ENCODE results near the gene DGKD. TPM values are rescaled to one million over a fixed set of nuclear protein-coding genes. Genes with fewer than 3 reads are reported as not detected.
A peak's percentile ranks its signal among the peaks of the same experiment; 100 is the strongest.
"Not testable (repeated sequence)": the region's sequence is repeated elsewhere in the genome, so short reads cannot be mapped to it uniquely, and the experiment has no call there.

The DGKD gene
- total and polyA plus RNA-seq, 2 experiments from 2014 or later: 3.9 to 4.0 TPM

DNA sequence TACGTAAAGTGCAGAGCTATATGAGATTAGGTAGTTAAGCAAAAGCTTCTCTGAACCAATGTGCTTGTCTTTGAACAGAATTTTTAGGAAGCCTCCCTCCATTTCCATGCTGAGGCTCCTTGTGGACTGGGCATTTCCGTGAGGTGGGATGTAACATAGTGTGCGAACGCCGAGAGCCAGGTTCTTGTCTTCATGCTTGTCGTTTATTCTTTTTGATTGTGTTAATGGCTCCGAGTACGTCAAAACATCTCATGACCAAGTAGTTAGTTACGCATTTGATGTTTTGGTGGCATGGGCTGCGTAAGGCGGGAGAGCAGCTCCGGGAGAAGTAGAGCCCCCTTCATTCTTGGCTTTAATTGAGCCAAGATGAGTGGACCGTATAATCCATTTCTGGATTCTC is 32.9 kb downstream of the DGKD start:
- Histone ChIP-seq H3K4me1 (ENCODE audit: insufficient read depth) (peaks cover 22% of the 10 kb centered on the region), H3K27ac (no peak overlapping the region; the same call in 1 of the 2 replicates), H3F3A (ENCODE audit: insufficient read depth) (0 out of 2 replicates have a peak, but pooled peaks cover 6% of the 10 kb centered on the region), H3K27me3 (replicated peaks; ENCODE audit: insufficient read depth) (no peaks in the 10 kb centered on the region), H3K79me2 (ENCODE audit: insufficient read depth) (no peaks in the 10 kb centered on the region), H3K9ac (peak overlapping the region; percentile 44; the same call in 1 of the 2 replicates), H4K20me1 (ENCODE audit: insufficient read depth) (no peaks in the 10 kb centered on the region), H3K36me3 (ENCODE audit: low read depth) (no peaks in the 10 kb centered on the region), H3K9me3 (ENCODE audit: low read depth) (no peaks in the 10 kb centered on the region), H3K9me2 (ENCODE audit: insufficient read depth) (no peaks in the 10 kb centered on the region), H3K4me2 (ENCODE audit: unreplicated experiment) (peak overlapping the region; percentile 47), H2AFZ (0 out of 2 replicates have a peak overlapping the region, but pooled peaks have one; percentile 9), H3K4me3 (peak overlapping the region; percentile 11; the same call in 1 of the 2 replicates)
- DNase-seq: no peak
- 46 to 55% methylated on average over 13 of the region's 13 CpGs for whole genome bisulfite sequencing, 2 experiments (ENCODE audit: low coverage in 1 of 2, low lambda C conversion rate in 2 of 2, missing lambda C conversion rate in 2 of 2)
- no peak for TF ChIP-seq EZH2 (IDR thresholded peaks at IDR 0.05; ENCODE audit: insufficient read depth, poor library complexity, severe bottlenecking)
- TF ChIP-seq EZH2phosphoT487 (IDR thresholded peaks at IDR 0.05; ENCODE audit: insufficient read depth, low read depth): no peak
- in situ Hi-C loops (cut with MboI): no loop called here

DNA sequence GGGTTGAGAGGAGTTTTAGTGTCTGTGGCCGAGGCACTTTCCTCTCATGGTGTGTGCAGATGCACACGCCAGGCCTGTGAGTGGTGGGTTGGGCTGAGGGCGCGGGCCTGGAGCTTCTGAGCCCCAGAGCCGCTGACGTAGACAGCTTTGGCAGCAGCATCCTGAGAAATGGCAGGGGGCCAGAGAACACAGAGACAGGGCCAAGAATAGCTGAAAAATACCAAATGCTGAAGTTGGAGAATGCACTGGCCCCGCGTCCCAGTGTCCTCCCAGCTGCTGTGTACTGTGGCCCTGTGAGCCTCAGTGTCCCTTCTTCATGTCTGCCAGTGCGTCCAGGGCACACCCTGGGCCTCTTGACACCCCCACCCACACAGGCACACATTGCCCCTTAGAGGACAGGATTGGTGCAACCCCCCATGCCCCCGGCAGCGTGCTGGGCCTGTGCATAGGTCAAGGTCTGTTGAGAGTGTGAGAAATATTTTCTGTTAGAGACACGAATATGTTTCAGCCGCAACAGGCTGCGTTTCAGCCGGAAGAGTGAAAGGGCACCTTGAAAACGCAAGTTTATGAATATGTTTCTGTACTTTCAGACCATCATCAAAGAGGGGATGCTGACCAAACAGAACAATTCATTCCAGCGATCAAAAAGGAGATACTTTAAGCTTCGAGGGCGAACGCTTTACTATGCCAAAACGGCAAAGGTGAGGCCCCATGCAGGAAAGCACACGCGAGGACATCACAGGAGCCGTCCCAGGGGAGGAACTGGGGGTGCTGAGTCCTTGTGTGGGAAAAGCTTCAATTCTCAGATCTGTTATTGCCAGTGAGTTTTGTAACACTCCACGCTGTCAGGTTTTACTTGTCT is 33.6 kb downstream of the DGKD start:
- Histone ChIP-seq H3K9ac (peak overlapping the region; percentile 44; the same call in 1 of the 2 replicates), H4K20me1 (ENCODE audit: insufficient read depth) (no peaks in the 10 kb centered on the region), H3F3A (ENCODE audit: insufficient read depth) (0 out of 2 replicates have a peak, but pooled peaks cover 6% of the 10 kb centered on the region), H3K9me3 (ENCODE audit: low read depth) (no peaks in the 10 kb centered on the region), H3K27ac (peak overlapping the region; percentile 27), H3K9me2 (ENCODE audit: insufficient read depth) (no peaks in the 10 kb centered on the region), H3K4me1 (ENCODE audit: insufficient read depth) (peaks cover 22% of the 10 kb centered on the region), H3K4me3 (peak overlapping the region; percentile 11; the same call in 1 of the 2 replicates), H3K4me2 (ENCODE audit: unreplicated experiment) (peak overlapping the region; percentile 47), H2AFZ (0 out of 2 replicates have a peak overlapping the region, but pooled peaks have one; percentile 9), H3K79me2 (ENCODE audit: insufficient read depth) (no peaks in the 10 kb centered on the region), H3K36me3 (ENCODE audit: low read depth) (no peaks in the 10 kb centered on the region), H3K27me3 (replicated peaks; ENCODE audit: insufficient read depth) (no peaks in the 10 kb centered on the region)
- 40 to 42% methylated on average over 23 to 25 of the region's 25 CpGs for WGBS, 2 experiments (ENCODE audit: low coverage in 1 of 2, low lambda C conversion rate in 2 of 2, missing lambda C conversion rate in 2 of 2)
- in situ Hi-C loops (cut with MboI): no loop called here
- no peak for TF ChIP-seq EZH2 (IDR thresholded peaks at IDR 0.05; ENCODE audit: insufficient read depth, poor library complexity, severe bottlenecking)
- no peak for TF ChIP-seq EZH2phosphoT487 (IDR thresholded peaks at IDR 0.05; ENCODE audit: insufficient read depth, low read depth)
- DNase-seq: peak; percentile 87

DNA sequence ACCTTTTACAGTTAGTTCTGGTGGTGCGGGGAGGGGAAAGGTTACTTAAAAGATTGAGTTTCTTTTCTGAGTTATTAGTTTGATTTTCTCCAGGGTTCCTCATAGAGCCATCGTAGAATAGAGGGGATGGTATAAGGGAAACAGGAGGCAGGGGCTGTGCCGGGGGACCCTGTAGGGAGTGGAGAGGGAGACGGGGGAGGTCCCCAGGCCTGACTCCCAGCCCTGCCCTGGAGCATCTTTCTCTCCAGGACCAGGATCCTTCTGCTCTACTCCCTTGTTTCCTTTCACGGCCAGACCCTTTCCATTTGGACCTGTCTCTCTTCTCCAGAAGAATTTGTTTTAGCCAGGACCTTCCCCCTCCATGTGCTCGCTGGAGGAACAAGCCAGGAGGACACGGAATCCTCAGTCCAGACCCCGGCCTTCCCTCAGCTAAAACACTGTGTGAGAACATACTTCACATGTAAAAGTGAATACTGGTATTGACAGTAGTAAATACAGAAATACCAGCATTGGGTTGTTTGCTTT is 35.4 kb downstream of the DGKD start:
- no peaks in the 10 kb centered on the region for H3K27me3 ChIP-seq (replicated peaks; ENCODE audit: insufficient read depth)
- no peaks in the 10 kb centered on the region for H3K36me3 ChIP-seq (ENCODE audit: low read depth)
- DNase-seq: no peak
- in situ Hi-C loops (cut with MboI): no loop called here
- TF ChIP-seq EZH2 (IDR thresholded peaks at IDR 0.05; ENCODE audit: insufficient read depth, poor library complexity, severe bottlenecking): no peak
- no peak for TF ChIP-seq EZH2phosphoT487 (IDR thresholded peaks at IDR 0.05; ENCODE audit: insufficient read depth, low read depth)
- no peaks in the 10 kb centered on the region for H3K9me2 ChIP-seq (ENCODE audit: insufficient read depth)
- H3K4me2 ChIP-seq (ENCODE audit: unreplicated experiment): no peak overlapping the region
- H3K4me3 ChIP-seq: no peak overlapping the region
- H2AFZ ChIP-seq: no peak overlapping the region
- no peaks in the 10 kb centered on the region for H4K20me1 ChIP-seq (ENCODE audit: insufficient read depth)
- 94 to 97% methylated on average over 8 of the region's 8 CpGs for whole genome bisulfite sequencing, 2 experiments (ENCODE audit: low coverage in 1 of 2, low lambda C conversion rate in 2 of 2, missing lambda C conversion rate in 2 of 2)
- H3K9ac ChIP-seq: no peak overlapping the region
- H3K4me1 ChIP-seq (ENCODE audit: insufficient read depth): peaks cover 22% of the 10 kb centered on the region
- 0 out of 2 replicates have a peak, but pooled peaks cover 6% of the 10 kb centered on the region for H3F3A ChIP-seq (ENCODE audit: insufficient read depth)
- no peaks in the 10 kb centered on the region for H3K79me2 ChIP-seq (ENCODE audit: insufficient read depth)
- no peaks in the 10 kb centered on the region for H3K9me3 ChIP-seq (ENCODE audit: low read depth)
- no peak overlapping the region for H3K27ac ChIP-seq

DNA sequence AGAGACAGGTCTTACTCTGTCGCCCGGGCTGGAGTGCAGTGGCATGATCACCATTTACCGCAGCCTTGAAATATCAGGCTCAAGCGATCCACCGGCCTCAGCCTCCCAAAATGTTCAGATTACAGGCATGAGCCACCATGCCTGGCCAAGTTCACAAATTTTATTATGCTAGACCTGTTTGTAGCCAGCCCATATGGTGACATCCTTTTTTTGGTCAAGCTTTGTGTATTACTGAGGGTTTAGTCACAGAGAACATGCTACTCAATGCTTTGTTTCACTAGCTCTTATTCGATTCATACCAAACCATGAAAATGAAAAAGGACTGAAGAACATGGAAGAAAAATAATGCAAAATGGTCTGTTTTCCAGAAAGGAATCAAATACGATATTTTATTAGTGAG is 41.4 kb downstream of the DGKD start:
- no peaks in the 10 kb centered on the region for H3K79me2 ChIP-seq (ENCODE audit: insufficient read depth)
- no peak overlapping the region for H3K9ac ChIP-seq
- H3K36me3 ChIP-seq (ENCODE audit: low read depth): no peaks in the 10 kb centered on the region
- H3K4me3 ChIP-seq: no peak overlapping the region
- H4K20me1 ChIP-seq (ENCODE audit: insufficient read depth): no peaks in the 10 kb centered on the region
- H3K4me2 ChIP-seq (ENCODE audit: unreplicated experiment): no peak overlapping the region
- 96 to 99% methylated on average over 7 of the region's 7 CpGs for WGBS, 2 experiments (ENCODE audit: low coverage in 1 of 2, low lambda C conversion rate in 2 of 2, missing lambda C conversion rate in 2 of 2)
- no peak overlapping the region for H3K27ac ChIP-seq
- H2AFZ ChIP-seq: no peak overlapping the region
- H3F3A ChIP-seq (ENCODE audit: insufficient read depth): no peaks in the 10 kb centered on the region
- H3K9me3 ChIP-seq (ENCODE audit: low read depth): no peaks in the 10 kb centered on the region
- H3K4me1 ChIP-seq (ENCODE audit: insufficient read depth): no peaks in the 10 kb centered on the region
- in situ Hi-C loops (cut with MboI): no loop called here
- no peaks in the 10 kb centered on the region for H3K9me2 ChIP-seq (ENCODE audit: insufficient read depth)
- no peak for DNase-seq
- H3K27me3 ChIP-seq (replicated peaks; ENCODE audit: insufficient read depth): no peaks in the 10 kb centered on the region
- no peak for TF ChIP-seq EZH2 (IDR thresholded peaks at IDR 0.05; ENCODE audit: insufficient read depth, poor library complexity, severe bottlenecking)
- no peak for TF ChIP-seq EZH2phosphoT487 (IDR thresholded peaks at IDR 0.05; ENCODE audit: insufficient read depth, low read depth)

DNA sequence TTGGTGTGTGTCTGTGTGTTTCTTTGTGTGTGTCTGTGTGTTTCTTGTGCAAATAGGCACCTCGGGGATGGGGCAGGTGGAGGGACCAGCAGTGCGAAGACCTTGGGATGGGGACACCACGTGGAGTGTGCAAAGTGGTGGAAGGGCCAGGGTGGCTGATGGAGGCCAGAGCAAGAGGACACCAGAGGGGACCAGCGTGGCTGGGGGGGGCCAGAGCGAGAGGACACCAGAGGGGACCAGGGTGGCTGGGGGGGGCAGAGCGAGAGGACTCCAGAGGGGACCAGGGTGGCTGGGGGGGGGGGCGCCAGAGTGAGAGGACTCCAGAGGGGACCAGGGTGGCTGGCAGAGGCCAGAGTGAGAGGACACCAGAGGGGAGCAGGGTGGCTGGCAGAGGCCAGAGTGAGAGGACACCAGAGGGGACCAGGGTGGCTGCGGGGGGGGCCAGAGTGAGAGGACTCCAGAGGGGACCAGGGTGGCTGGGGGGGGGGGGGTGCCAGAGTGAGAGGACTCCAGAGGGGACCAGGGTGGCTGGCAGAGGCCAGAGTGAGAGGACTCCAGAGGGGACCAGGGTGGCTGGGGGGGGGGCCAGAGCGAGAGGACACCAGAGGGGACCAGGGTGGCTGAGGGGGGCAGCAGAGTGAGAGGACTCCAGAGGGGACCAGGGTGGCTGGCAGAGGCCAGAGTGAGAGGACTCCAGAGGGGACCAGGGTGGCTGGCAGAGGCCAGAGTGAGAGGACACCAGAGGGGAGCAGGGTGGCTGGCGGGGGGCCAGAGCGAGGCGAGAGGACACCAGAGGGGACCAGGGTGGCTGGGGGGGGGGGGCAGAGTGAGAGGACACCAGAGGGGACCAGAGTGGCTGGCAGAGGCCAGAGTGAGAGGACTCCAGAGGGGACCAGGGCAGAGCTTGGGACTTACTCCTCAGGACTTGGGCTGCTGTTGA is 42.7 kb downstream of the DGKD start:
- 95 to 98% methylated on average over 5 to 12 of the region's 12 CpGs for WGBS, 2 experiments (ENCODE audit: low coverage in 1 of 2, low lambda C conversion rate in 2 of 2, missing lambda C conversion rate in 2 of 2)
- in situ Hi-C loops (cut with MboI); H3K4me3 ChIP-seq; H3K4me2 ChIP-seq (ENCODE audit: unreplicated experiment); H3K4me1 ChIP-seq (ENCODE audit: insufficient read depth); H3F3A ChIP-seq (ENCODE audit: insufficient read depth); H2AFZ ChIP-seq; H3K9ac ChIP-seq; DNase-seq; H3K9me2 ChIP-seq (ENCODE audit: insufficient read depth); H3K79me2 ChIP-seq (ENCODE audit: insufficient read depth); H3K27ac ChIP-seq; H3K9me3 ChIP-seq (ENCODE audit: low read depth); H3K27me3 ChIP-seq (replicated peaks; ENCODE audit: insufficient read depth); H3K36me3 ChIP-seq (ENCODE audit: low read depth); H4K20me1 ChIP-seq (ENCODE audit: insufficient read depth): not testable (repeated sequence)

Data from GM23248 (cell line).